MM.1S (cell line): ENCODE measurements around the gene UIMC1.

Source experiments
- DNase-seq: peaks from one replicate; pipeline ENCODE4 v3.0.0-alpha.2; 2015
- H2AFZ ChIP-seq: fragments of 300-600 bp; sonication (generic); 2 replicates; pipeline ENCODE4 v1.6.0; 2016; ENCODE audit warnings: antibody characterized with exemption, low read length
- H3F3A ChIP-seq: fragments of 300-600 bp; sonication (generic); 2 replicates; pipeline ENCODE4 v1.6.1; 2016; ENCODE audit warnings: mild to moderate bottlenecking, antibody characterized with exemption, low read length, moderate library complexity, mixed read lengths; ENCODE audit not compliant: insufficient read depth
- H3K27ac ChIP-seq: fragments of 300-600 bp; sonication (generic); 2 replicates; pipeline ENCODE4 v1.5.1; 2016; ENCODE audit warnings: mild to moderate bottlenecking, low read length
- H3K27me3 ChIP-seq: fragments of 300-600 bp; sonication (generic); replicated peaks from 2 replicates; pipeline ENCODE4 v1.6.0; 2016; ENCODE audit warnings: low read length; ENCODE audit not compliant: insufficient read depth
- H3K36me3 ChIP-seq: fragments of 300-600 bp; sonication (generic); replicated peaks from 2 replicates; pipeline ENCODE4 v1.6.1; 2016; ENCODE audit warnings: mild to moderate bottlenecking, low read length, mixed read lengths; ENCODE audit not compliant: insufficient read depth
- H3K4me1 ChIP-seq: fragments of 300-600 bp; sonication (generic); 2 replicates; pipeline ENCODE4 v1.6.1; 2016; ENCODE audit warnings: low read length, mixed read lengths
- H3K4me2 ChIP-seq: fragments of 300-600 bp; sonication (generic); 2 replicates; pipeline ENCODE4 v1.6.0; 2016; ENCODE audit warnings: low read depth, low read length
- H3K4me3 ChIP-seq: fragments of 300-600 bp; sonication (generic); 2 replicates; pipeline ENCODE4 v1.5.1; 2016; ENCODE audit warnings: low read length, mixed read lengths
- H3K79me2 ChIP-seq: fragments of 300-600 bp; sonication (generic); 2 replicates; pipeline ENCODE4 v1.6.1; 2016; ENCODE audit warnings: mixed run types, low read length, mixed read lengths
- H3K9ac ChIP-seq: fragments of 300-600 bp; sonication (generic); 2 replicates; pipeline ENCODE4 v1.6.1; 2016; ENCODE audit warnings: low read length, mixed read lengths
- H3K9me2 ChIP-seq: fragments of 300-600 bp; sonication (generic); replicated peaks from 2 replicates; pipeline ENCODE4 v1.6.1; 2016; ENCODE audit warnings: mild to moderate bottlenecking, low read length, mixed read lengths; ENCODE audit not compliant: insufficient read depth
- H3K9me3 ChIP-seq: fragments of 300-600 bp; sonication (generic); replicated peaks from 2 replicates; pipeline ENCODE4 v1.6.1; 2016; ENCODE audit warnings: mild to moderate bottlenecking, low read length, mixed read lengths; ENCODE audit not compliant: insufficient read depth
- H4K20me1 ChIP-seq: fragments of 300-600 bp; sonication (generic); 2 replicates; pipeline ENCODE4 v1.6.1; 2016; ENCODE audit warnings: mild to moderate bottlenecking, low read length, moderate library complexity, mixed read lengths; ENCODE audit not compliant: insufficient read depth
- CTCF ChIP-seq: fragments of 300-600 bp; sonication (generic); IDR thresholded peaks from 2 replicates; pipeline ENCODE4 v1.5.1; 2016; ENCODE audit warnings: antibody characterized with exemption, low read length, mixed read lengths
- EZH2 ChIP-seq: fragments of 300-600 bp; sonication (generic); optimal IDR thresholded peaks from 2 replicates; pipeline ENCODE3; 2017; ENCODE audit warnings: low read depth, mild to moderate bottlenecking, antibody characterized with exemption, low read length, mixed read lengths
- EZH2phosphoT487 ChIP-seq: fragments of 300-600 bp; sonication (generic); IDR thresholded peaks from 2 replicates; pipeline ENCODE4 v1.6.1; 2018; ENCODE audit warnings: antibody characterized with exemption, low read length

Gene UIMC1

DNA sequence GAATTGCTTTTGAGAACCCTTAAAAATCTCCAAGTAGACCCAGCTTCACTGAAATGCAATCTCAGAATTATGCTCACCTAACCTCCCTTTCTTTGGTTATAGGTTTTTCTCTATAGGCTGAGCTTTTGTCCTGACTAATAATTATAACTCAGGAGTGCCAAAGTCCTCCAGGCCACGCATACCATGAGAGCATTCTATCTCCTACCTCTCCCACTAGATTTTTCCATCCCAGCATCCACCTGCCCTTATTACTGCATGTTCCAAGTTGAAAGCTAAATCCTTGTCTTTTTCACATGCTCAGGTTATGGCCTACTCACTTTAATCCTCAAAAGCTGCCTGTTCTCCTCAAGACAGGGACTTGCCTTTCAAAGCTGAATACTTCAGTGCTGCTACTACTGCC, 38.1 kb upstream of the UIMC1 start:
- H3F3A ChIP-seq = 0 out of 2 replicates have a peak, but pooled peaks cover 2% of the 10 kb centered on the region

GRCh38 chr5:177043958-177044357, 37.4 kb upstream of the UIMC1 start:
- Histone ChIP-seq H2AFZ (no peak overlapping the region), H3F3A (0 out of 2 replicates have a peak, but pooled peaks cover 2% of the 10 kb centered on the region), H3K27me3 (no peaks in the 10 kb centered on the region), H3K27ac (no peak overlapping the region), H3K4me1 (no peaks in the 10 kb centered on the region), H3K79me2 (no peaks in the 10 kb centered on the region), H3K4me3 (no peak overlapping the region), H3K9me3 (no peaks in the 10 kb centered on the region), H3K9ac (no peak overlapping the region), H3K36me3 (no peaks in the 10 kb centered on the region), H3K9me2 (no peaks in the 10 kb centered on the region), H3K4me2 (no peak overlapping the region), H4K20me1 (no peaks in the 10 kb centered on the region)
- no peak for DNase-seq
- no peak for TF ChIP-seq EZH2phosphoT487
- no peak for TF ChIP-seq EZH2
- TF ChIP-seq CTCF = no peak

More for the DNA sequence above, 38.1 kb upstream of the UIMC1 start:
- Histone ChIP-seq H3K27ac (no peak overlapping the region), H3K9me2 (no peaks in the 10 kb centered on the region), H3K4me2 (no peak overlapping the region), H3K27me3 (no peaks in the 10 kb centered on the region), H3K4me3 (no peak overlapping the region), H2AFZ (no peak overlapping the region), H3K9ac (no peak overlapping the region), H3K4me1 (no peaks in the 10 kb centered on the region), H3K36me3 (no peaks in the 10 kb centered on the region), H4K20me1 (no peaks in the 10 kb centered on the region), H3K9me3 (no peaks in the 10 kb centered on the region), H3K79me2 (no peaks in the 10 kb centered on the region)
- no peak for TF ChIP-seq EZH2phosphoT487
- no peak for TF ChIP-seq CTCF
- TF ChIP-seq EZH2 = no peak
- DNase-seq = no peak

GRCh38 chr5:177043114-177043513, 36.5 kb upstream of the UIMC1 start:
- H3K9me2 ChIP-seq = no peaks in the 10 kb centered on the region
- H4K20me1 ChIP-seq = no peaks in the 10 kb centered on the region
- no peak for DNase-seq
- H3K36me3 ChIP-seq = no peaks in the 10 kb centered on the region
- no peak for TF ChIP-seq EZH2phosphoT487
- no peak for TF ChIP-seq EZH2
- no peak for TF ChIP-seq CTCF
- H3K4me3 ChIP-seq = no peak overlapping the region
- no peak overlapping the region for H3K27ac ChIP-seq
- no peak overlapping the region for H3K9ac ChIP-seq
- no peak overlapping the region for H3K4me2 ChIP-seq
- H3K27me3 ChIP-seq = no peaks in the 10 kb centered on the region
- no peaks in the 10 kb centered on the region for H3K9me3 ChIP-seq
- no peaks in the 10 kb centered on the region for H3K4me1 ChIP-seq
- H3K79me2 ChIP-seq = 0 out of 2 replicates have a peak, but pooled peaks cover 5% of the 10 kb centered on the region
- H2AFZ ChIP-seq = no peak overlapping the region
- 0 out of 2 replicates have a peak, but pooled peaks cover 2% of the 10 kb centered on the region for H3F3A ChIP-seq
